Measurements from ENCODE around the gene ADAM10.

- TF ChIP-seq EZH2phosphoT487 (IDR thresholded peaks at IDR 0.05; ENCODE audit: borderline replicate concordance, low read length) (no peak), EZH2 (IDR thresholded peaks at IDR 0.05; ENCODE audit: low read length, unreplicated experiment) (no peak), CTCF (conservative IDR thresholded peaks at IDR 0.05; ENCODE audit: low read depth, low read length) (no peak)
Measured at GRCh38 chr15:58594898-58595297, 154.6 kb downstream of the ADAM10 start.

Data from PC-3 (cell line).